ENCODE measurements around the gene TEKT3. TPM values are rescaled to one million over a fixed set of nuclear protein-coding genes. Genes with fewer than 3 reads are reported as not detected.

Gene TEKT3
- total RNA-seq, 2 donors from 2014 or later, result not detected

DNA sequence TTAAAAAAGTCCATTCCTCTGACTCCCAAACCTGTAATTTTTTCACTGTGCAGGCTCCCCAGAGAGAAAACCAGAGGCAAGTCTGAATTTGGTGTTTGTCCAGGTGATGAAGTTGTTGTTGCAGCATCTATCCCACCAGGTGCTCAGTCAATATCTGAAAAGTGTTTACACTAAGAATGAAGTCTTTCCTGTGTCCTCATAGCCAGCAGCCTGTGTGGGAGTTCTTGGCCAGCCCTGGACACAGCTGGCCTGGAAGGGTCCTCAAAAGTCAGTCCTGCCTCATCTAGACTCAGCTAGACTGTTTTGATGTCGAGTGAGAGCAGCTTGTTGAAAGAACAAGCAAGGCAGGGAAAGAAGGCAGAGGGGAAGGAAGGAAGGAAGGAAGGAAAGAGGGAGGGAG lies 72.9 kb downstream of the TEKT3 start:
- TF ChIP-seq, protein P1, sequence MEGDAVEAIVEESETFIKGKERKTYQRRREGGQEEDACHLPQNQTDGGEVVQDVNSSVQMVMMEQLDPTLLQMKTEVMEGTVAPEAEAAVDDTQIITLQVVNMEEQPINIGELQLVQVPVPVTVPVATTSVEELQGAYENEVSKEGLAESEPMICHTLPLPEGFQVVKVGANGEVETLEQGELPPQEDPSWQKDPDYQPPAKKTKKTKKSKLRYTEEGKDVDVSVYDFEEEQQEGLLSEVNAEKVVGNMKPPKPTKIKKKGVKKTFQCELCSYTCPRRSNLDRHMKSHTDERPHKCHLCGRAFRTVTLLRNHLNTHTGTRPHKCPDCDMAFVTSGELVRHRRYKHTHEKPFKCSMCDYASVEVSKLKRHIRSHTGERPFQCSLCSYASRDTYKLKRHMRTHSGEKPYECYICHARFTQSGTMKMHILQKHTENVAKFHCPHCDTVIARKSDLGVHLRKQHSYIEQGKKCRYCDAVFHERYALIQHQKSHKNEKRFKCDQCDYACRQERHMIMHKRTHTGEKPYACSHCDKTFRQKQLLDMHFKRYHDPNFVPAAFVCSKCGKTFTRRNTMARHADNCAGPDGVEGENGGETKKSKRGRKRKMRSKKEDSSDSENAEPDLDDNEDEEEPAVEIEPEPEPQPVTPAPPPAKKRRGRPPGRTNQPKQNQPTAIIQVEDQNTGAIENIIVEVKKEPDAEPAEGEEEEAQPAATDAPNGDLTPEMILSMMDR (IDR thresholded peaks at IDR 0.05), result no peak
- no peaks in the 10 kb centered on the region for H3K36me3 ChIP-seq
- no peak overlapping the region for H3K4me3 ChIP-seq
- no peaks in the 10 kb centered on the region for H3K27me3 ChIP-seq
- no peaks in the 10 kb centered on the region for H3K9me3 ChIP-seq
- no peak for DNase-seq (ENCODE audit: low spot score)
- H3K4me1 ChIP-seq, result peaks cover 0 to 34% of the 10 kb centered on the region in 2 donors
- no peak overlapping the region for H3K27ac ChIP-seq

DNA sequence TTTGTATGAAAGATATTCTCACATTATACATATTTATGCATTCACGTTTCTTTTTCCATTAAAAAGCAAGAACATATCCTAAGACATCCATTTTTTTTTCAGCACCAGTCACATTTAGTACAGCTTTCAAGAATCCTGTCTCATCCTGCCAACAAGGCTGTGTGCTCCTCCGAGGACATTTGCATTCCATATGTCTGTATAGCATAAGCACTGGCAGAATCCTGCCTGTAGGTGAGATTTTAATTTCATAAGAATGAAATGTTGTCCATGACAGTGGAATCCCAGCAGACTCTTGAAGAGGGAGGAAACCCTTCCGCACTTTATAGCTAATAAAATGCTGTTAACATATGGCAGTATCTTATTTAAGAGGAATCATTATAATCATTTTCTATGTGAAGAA lies 73.4 kb downstream of the TEKT3 start:
- H3K27ac ChIP-seq, result no peak overlapping the region

DNA sequence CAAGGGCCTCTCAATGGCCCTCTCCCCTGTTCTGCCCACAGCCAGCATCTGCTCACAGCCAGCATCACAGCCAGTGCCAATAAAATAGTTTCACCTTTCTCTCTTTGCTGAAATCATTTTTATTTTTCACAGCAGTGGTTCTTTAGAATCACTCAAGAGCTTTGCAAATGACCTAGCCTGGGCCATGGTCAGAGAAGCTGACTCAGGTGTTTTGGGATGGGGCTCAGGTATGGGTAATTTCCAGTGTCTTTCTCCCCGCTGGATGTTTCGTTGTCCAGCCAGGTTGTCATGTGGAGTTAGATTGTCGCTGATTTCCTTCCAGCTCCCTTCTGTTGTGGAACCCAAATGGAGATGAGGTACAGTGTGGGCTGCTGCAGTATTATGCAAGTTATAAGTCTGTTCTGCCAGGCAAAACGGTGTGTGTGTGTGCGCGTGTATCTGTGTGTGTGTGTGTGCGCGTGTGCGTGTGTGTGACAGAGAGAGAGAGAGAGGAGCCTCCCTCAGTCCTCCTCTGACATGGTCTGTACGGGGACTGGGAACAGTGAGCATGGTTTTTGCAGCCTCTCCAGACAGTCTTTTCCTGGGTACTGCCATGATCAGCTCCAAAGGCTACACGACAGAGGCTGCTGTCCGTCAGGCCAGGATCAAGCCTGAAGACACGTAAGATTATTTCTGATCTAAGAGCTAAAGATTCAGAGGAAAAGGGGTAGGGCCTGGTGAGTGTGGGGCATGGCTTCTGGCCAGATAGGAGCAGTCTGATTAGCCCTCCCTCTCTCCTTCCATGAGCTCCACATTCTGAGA lies 74.9 kb downstream of the TEKT3 start:
- TF ChIP-seq, protein P1 (IDR thresholded peaks at IDR 0.05), result no peak

More for the DNA sequence above, 73.4 kb downstream of the TEKT3 start:
- no peaks in the 10 kb centered on the region for H3K36me3 ChIP-seq
- TF ChIP-seq, protein P1 (IDR thresholded peaks at IDR 0.05), result no peak
- H3K4me3 ChIP-seq, result no peak overlapping the region
- DNase-seq (ENCODE audit: low spot score), result no peak
- no peaks in the 10 kb centered on the region for H3K27me3 ChIP-seq
- no peaks in the 10 kb centered on the region for H3K9me3 ChIP-seq
- H3K4me1 ChIP-seq, result peaks cover 0 to 33% of the 10 kb centered on the region in 2 donors

DNA sequence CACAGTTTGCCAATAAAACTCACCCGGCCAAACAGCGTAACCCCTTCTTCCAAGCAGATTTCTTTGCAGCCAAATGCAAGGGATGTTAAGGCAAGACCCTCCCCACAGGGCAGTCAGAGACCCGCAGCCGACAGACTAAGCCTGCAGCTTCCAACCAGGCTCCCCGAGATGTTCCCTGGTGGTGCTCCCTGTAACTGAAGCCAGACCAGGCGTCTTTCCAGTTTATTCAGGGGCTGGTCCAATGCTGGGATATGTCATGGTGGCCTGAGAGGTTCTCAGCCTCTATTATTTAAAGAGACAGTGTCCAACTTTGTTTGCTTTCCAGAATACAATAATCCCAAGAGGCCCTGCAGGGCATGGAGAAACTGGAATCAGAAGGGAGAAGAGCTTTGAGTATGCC lies 76.3 kb downstream of the TEKT3 start, which contains the start of gene PMP22:
PMP22 (minus strand) TSS at position 196 of the 400 bp plus-strand sequence. CDS start 4,599 bp downstream, outside the sequence.
- no peak for DNase-seq (ENCODE audit: low spot score)
- Histone ChIP-seq H3K27ac (peak within 1 kb of the TSS; percentile 57 to 99), H3K4me1 (peaks cover 0 to 23% of the 10 kb centered on the region in 2 donors), H3K4me3 (peak within 1 kb of the TSS; percentile 26 to 69), H3K27me3 (no peaks in the 10 kb centered on the region), H3K9me3 (no peaks in the 10 kb centered on the region), H3K36me3 (no peaks in the 10 kb centered on the region)
- TF ChIP-seq, protein P1 (IDR thresholded peaks at IDR 0.05), result peak in 1 of 2 donors; percentile 12

More for the DNA sequence above, 74.9 kb downstream of the TEKT3 start:
- Histone ChIP-seq H3K27me3 (no peaks in the 10 kb centered on the region), H3K4me1 (peaks cover 0 to 28% of the 10 kb centered on the region in 2 donors), H3K4me3 (no peak overlapping the region), H3K27ac (no peak overlapping the region), H3K9me3 (no peaks in the 10 kb centered on the region), H3K36me3 (no peaks in the 10 kb centered on the region)
- DNase-seq (ENCODE audit: low spot score), result no peak

DNA sequence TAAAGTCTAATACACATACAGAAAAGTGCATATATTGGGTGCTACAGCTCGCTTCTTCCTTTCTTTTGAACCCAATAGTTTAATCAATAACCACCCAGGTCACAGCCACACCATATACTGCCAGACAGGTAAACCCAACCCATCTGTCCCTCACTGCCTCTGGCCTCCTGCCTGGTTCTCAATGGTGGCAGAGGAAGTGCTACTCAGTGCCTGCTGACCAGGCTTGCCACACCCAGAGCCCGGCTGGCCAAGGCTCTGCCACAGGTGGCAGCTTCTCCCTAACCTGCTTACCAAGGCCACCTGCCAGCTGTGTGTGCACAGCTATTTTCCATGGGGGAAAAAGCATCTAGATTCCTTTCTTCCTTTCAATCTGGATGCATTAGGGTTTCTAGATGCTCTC lies 76.9 kb downstream of the TEKT3 start:
- peak overlapping the region; percentile 26 to 69 for H3K4me3 ChIP-seq
- H3K4me1 ChIP-seq, result peaks cover 0 to 24% of the 10 kb centered on the region in 2 donors
- DNase-seq (ENCODE audit: low spot score), result no peak

More for the DNA sequence above, 76.9 kb downstream of the TEKT3 start:
- TF ChIP-seq, protein P1 (IDR thresholded peaks at IDR 0.05), result no peak
- Histone ChIP-seq H3K27me3 (no peaks in the 10 kb centered on the region), H3K9me3 (no peaks in the 10 kb centered on the region), H3K27ac (peak overlapping the region; percentile 57 to 99), H3K36me3 (peaks cover 3% of the 10 kb centered on the region)
